GF-D8 (cell line): ENCODE data around the gene FOLR1.

Experiments
- DNase-seq: peaks from one replicate; lab custom pipeline; 2025; lab: John Stamatoyannopoulos, UW

The FOLR1 gene

GRCh38 chr11:72223615-72224563, 31.9 kb downstream of the FOLR1 start:
- DNase-seq: peak; percentile 25

- DNase-seq: no peak
Measured at GRCh38 chr11:72224564-72225410, 32.8 kb downstream of the FOLR1 start, which contains the start of gene INPPL1. INPPL1 (plus strand) TSS chr11:72224767; CDS start chr11:72224985, 218 bp downstream.

- DNase-seq: no peak
Measured at GRCh38 chr11:72225411-72225951, 33.5 kb downstream of the FOLR1 start.

- DNase-seq: no peak
Measured at GRCh38 chr11:72226701-72227100, 34.8 kb downstream of the FOLR1 start.

GRCh38 chr11:72227316-72228228, 35.6 kb downstream of the FOLR1 start:
- DNase-seq: no peak

- no peak for DNase-seq
Measured at GRCh38 chr11:72228229-72228843, 36.4 kb downstream of the FOLR1 start.

- no peak for DNase-seq
Measured at GRCh38 chr11:72228844-72229231, 36.9 kb downstream of the FOLR1 start.

GRCh38 chr11:72229336-72229924, 37.5 kb downstream of the FOLR1 start:
- DNase-seq: no peak

GRCh38 chr11:72229925-72230763, 38.2 kb downstream of the FOLR1 start:
- DNase-seq: no peak

- no peak for DNase-seq
Measured at GRCh38 chr11:72230764-72231365, 38.9 kb downstream of the FOLR1 start.

- no peak for DNase-seq
Measured at GRCh38 chr11:72231396-72232259, 39.7 kb downstream of the FOLR1 start.

GRCh38 chr11:72232260-72233055, 40.5 kb downstream of the FOLR1 start:
- DNase-seq: no peak

GRCh38 chr11:72233056-72233772, 41.3 kb downstream of the FOLR1 start:
- no peak for DNase-seq

- DNase-seq: no peak
Measured at GRCh38 chr11:72233773-72234513, 42.0 kb downstream of the FOLR1 start.

GRCh38 chr11:72234514-72234830, 42.5 kb downstream of the FOLR1 start:
- no peak for DNase-seq

GRCh38 chr11:72234920-72235319, 43.0 kb downstream of the FOLR1 start:
- no peak for DNase-seq
